ENCODE results near the gene NDUFAF5.

Gene NDUFAF5

DNA sequence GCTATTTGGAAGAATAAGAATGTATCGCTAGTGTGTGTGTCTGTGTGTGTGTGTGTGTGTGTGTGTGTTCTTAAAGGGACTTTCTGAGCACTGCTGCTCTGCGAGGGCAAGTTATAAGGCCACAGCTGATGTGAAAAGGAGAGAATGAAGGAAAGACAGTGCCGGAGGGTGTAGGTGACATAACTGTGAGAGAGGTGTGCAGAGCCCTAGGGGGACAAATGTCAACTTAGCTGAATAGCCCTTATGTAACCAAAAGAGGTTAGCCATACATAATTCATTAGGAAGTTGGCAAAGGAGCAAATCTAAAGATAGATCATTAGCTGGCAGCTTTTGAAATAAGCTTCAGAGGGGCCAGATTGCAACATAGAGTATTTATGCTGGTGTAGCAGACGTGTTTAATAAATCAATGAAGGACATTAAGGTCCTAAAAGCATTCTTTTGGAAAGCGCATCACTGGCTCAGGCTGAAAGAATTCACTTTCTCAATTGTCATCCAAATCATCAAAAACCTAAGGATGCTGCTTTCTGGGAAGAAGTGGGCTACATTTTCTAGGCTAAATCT, 81.0 kb downstream of the NDUFAF5 start (continued):
- TF ChIP-seq CREB5 (CRISPR knock-in tag; IDR thresholded peaks at IDR 0.05; ENCODE audit: low read depth) (no peak), ARNTL (CRISPR knock-in tag; IDR thresholded peaks at IDR 0.05; ENCODE audit: borderline replicate concordance, low read depth) (no peak), PPARA (CRISPR knock-in tag; IDR thresholded peaks at IDR 0.05; ENCODE audit: borderline replicate concordance) (no peak), ESRRG (CRISPR knock-in tag; IDR thresholded peaks at IDR 0.05) (no peak), ZFP3 (CRISPR knock-in tag; IDR thresholded peaks at IDR 0.05) (no peak)

DNA sequence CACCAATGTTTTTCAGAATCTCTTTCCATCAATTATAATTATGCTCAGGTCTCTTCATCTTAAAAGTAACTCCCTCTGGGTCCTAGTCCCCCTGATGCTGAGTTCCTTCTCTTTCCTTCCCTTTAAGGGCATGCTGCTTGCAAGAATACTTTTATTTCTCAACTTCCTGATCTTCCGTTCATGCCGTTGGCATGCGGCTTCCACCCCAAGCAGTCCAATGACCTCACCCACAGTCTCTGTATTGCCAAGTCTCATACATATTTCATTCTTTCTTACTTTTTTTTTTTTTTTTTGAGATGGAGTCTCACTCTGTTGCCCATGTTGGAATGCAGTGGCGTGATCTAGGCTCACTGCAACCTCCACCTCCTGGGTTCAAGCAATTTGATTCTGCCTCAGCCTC, 83.5 kb downstream of the NDUFAF5 start:
- TF ChIP-seq ARNTL (CRISPR knock-in tag; IDR thresholded peaks at IDR 0.05; ENCODE audit: borderline replicate concordance, low read depth) (no peak), TOX (CRISPR knock-in tag; IDR thresholded peaks at IDR 0.05; ENCODE audit: borderline replicate concordance) (no peak), ZNF565 (CRISPR knock-in tag; conservative IDR thresholded peaks at IDR 0.05; ENCODE audit: low read depth) (no peak), ZNF8 (CRISPR knock-in tag; IDR thresholded peaks at IDR 0.05) (no peak), RARB (CRISPR knock-in tag; IDR thresholded peaks at IDR 0.05) (no peak), GLIS3 (CRISPR knock-in tag; IDR thresholded peaks at IDR 0.05) (no peak), ESRRG (CRISPR knock-in tag; IDR thresholded peaks at IDR 0.05) (no peak), BACH2 (CRISPR knock-in tag; IDR thresholded peaks at IDR 0.05; ENCODE audit: borderline replicate concordance) (no peak), CSDC2 (CRISPR knock-in tag; IDR thresholded peaks at IDR 0.05) (no peak), PPARA (CRISPR knock-in tag; IDR thresholded peaks at IDR 0.05; ENCODE audit: borderline replicate concordance) (no peak), OSR1 (CRISPR knock-in tag; IDR thresholded peaks at IDR 0.05) (no peak), ZFP30 (CRISPR knock-in tag; IDR thresholded peaks at IDR 0.05) (no peak), PATZ1 (CRISPR knock-in tag; IDR thresholded peaks at IDR 0.05; ENCODE audit: borderline replicate concordance) (no peak), CREB5 (CRISPR knock-in tag; IDR thresholded peaks at IDR 0.05; ENCODE audit: low read depth) (no peak), ISL1 (CRISPR knock-in tag; IDR thresholded peaks at IDR 0.05) (no peak), SNAI2 (CRISPR knock-in tag; IDR thresholded peaks at IDR 0.05) (no peak)
- TF ChIP-seq, protein P1, sequence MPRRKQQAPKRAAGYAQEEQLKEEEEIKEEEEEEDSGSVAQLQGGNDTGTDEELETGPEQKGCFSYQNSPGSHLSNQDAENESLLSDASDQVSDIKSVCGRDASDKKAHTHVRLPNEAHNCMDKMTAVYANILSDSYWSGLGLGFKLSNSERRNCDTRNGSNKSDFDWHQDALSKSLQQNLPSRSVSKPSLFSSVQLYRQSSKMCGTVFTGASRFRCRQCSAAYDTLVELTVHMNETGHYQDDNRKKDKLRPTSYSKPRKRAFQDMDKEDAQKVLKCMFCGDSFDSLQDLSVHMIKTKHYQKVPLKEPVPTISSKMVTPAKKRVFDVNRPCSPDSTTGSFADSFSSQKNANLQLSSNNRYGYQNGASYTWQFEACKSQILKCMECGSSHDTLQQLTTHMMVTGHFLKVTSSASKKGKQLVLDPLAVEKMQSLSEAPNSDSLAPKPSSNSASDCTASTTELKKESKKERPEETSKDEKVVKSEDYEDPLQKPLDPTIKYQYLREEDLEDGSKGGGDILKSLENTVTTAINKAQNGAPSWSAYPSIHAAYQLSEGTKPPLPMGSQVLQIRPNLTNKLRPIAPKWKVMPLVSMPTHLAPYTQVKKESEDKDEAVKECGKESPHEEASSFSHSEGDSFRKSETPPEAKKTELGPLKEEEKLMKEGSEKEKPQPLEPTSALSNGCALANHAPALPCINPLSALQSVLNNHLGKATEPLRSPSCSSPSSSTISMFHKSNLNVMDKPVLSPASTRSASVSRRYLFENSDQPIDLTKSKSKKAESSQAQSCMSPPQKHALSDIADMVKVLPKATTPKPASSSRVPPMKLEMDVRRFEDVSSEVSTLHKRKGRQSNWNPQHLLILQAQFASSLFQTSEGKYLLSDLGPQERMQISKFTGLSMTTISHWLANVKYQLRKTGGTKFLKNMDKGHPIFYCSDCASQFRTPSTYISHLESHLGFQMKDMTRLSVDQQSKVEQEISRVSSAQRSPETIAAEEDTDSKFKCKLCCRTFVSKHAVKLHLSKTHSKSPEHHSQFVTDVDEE (CRISPR knock-in tag; IDR thresholded peaks at IDR 0.05), result no peak
- TF ChIP-seq, protein P2, sequence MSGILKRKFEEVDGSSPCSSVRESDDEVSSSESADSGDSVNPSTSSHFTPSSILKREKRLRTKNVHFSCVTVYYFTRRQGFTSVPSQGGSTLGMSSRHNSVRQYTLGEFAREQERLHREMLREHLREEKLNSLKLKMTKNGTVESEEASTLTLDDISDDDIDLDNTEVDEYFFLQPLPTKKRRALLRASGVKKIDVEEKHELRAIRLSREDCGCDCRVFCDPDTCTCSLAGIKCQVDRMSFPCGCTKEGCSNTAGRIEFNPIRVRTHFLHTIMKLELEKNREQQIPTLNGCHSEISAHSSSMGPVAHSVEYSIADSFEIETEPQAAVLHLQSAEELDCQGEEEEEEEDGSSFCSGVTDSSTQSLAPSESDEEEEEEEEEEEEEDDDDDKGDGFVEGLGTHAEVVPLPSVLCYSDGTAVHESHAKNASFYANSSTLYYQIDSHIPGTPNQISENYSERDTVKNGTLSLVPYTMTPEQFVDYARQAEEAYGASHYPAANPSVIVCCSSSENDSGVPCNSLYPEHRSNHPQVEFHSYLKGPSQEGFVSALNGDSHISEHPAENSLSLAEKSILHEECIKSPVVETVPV (CRISPR knock-in tag; IDR thresholded peaks at IDR 0.05), result no peak
- TF ChIP-seq, protein P3, sequence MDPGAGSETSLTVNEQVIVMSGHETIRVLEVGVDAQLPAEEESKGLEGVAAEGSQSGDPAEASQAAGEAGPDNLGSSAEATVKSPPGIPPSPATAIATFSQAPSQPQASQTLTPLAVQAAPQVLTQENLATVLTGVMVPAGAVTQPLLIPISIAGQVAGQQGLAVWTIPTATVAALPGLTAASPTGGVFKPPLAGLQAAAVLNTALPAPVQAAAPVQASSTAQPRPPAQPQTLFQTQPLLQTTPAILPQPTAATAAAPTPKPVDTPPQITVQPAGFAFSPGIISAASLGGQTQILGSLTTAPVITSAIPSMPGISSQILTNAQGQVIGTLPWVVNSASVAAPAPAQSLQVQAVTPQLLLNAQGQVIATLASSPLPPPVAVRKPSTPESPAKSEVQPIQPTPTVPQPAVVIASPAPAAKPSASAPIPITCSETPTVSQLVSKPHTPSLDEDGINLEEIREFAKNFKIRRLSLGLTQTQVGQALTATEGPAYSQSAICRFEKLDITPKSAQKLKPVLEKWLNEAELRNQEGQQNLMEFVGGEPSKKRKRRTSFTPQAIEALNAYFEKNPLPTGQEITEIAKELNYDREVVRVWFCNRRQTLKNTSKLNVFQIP (CRISPR knock-in tag; IDR thresholded peaks at IDR 0.05; ENCODE audit: borderline replicate concordance, low read depth), result no peak
- ATAC-seq, result peak; percentile 59
